Globus pallidus (tissue), 1 donor: ENCODE measurements around the gene GMEB2.
"Not testable (repeated sequence)": the region's sequence is repeated elsewhere in the genome, so short reads cannot be mapped to it uniquely, and the experiment has no call there.

ENCODE experiments used
- DNase-seq: peaks from one replicate; pipeline ENCODE4 v3.0.0-alpha.2; 2015; ENCODE audit warnings: low spot score

GMEB2 gene

DNA sequence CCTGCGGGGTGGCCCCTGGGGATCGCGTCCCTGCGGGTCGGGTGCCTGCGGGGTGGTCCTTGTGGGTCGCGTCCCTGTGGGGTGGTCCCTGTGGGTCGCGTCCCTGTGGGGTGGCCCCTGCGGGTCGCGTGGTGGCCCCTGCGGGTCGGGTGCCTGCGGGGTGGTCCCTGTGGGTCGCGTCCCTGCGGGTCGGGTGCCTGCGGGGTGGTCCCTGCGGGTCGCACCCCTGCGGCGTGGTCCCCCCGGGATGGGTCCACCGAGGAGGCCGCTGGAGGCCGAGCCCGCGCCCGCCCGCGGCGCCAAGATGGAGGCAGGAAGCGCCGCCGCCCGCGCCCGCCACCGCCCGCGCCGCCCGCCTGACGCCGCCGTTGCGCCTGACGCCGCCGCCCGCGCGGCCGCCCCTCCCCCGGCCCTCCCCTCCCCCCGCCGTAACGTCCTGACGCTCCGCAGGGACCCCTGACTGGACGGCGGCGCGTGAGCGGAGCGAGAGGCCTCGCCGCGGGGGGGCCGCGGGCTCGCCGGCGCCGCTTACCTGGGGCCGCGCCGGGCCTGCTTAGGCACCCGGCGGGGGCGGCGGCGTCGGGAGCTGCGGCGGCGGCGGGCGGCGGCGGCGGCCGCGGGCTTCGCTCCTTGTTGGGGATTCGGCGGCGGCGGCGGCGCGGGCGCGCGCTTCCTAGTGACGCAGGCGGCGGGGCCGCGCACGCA lies at the start of gene GMEB2:
Gene GMEB2, minus strand, starts transcription at position 678 of the 705 bp plus-strand sequence. CDS start 7,704 bp downstream, outside the sequence.
- peak; percentile 80 for DNase-seq

- DNase-seq = no peak
These were observed 48.9 kb upstream of the GMEB2 start for GRCh38 chr20:63675681-63676368.

GRCh38 chr20:63673951-63674350 lies 47.0 kb upstream of the GMEB2 start:
- no peak for DNase-seq

DNA sequence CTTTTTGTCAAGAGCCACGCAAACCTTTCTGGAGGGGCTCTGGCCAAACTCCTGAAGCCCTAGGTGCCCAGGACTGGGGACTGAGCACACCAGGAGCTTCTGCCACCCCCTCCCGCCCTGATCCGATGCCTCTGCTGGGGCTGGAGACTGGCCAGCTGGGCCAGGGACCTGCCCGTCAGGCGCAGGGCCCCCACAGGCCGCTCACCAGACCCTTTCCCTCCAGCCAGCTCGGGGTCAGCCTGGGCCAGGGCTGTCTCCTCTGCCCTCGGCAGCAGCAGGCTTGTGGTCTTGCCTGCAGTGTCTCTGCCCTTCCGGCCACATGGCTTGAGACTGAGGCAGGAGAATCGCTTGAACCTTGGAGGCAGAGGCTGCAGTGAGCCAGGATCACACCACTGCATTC lies 45.8 kb upstream of the GMEB2 start:
- no peak for DNase-seq

GRCh38 chr20:63671695-63672094 lies 44.8 kb upstream of the GMEB2 start:
- DNase-seq = not testable (repeated sequence)

DNA sequence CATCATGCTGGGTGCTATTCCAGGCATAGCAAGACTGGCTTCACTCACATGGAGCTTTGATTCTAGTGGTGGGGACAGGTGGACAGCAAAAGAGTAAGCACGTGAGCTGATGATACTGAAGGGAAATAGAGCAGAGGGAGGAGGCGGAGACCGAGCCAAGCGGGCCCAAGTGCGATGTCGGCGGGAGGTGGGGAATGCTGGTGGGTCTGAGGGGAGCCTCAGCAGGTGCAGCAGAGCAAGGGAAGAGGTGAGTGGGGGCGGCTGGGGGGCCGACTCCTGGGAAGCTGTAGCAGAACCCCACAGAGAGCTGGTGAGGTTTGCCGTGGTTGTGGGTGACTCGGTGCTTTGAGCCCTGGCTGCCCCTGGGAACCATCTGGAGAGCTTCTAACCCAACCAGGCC lies 41.5 kb upstream of the GMEB2 start:
- DNase-seq = no peak

DNA sequence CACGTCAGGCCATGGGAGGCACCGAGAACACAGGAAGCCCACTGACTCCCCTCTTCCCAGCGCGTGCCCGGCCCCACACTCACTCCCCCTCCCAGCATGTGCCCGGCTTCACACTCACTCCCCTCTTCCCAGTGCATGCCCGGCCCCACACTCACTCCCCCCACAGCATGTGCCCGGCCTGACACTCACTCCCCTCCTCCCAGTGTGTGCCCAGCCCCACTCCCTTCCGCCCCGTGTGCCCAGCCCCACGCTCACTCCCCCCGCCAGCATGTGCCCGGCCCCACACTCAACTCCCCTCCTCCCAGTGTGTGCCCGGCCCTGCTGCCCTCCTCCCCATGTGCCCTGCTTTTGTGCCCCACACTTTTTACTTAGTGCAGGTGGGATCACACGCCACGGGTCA lies 41.0 kb upstream of the GMEB2 start:
- DNase-seq = no peak

DNA sequence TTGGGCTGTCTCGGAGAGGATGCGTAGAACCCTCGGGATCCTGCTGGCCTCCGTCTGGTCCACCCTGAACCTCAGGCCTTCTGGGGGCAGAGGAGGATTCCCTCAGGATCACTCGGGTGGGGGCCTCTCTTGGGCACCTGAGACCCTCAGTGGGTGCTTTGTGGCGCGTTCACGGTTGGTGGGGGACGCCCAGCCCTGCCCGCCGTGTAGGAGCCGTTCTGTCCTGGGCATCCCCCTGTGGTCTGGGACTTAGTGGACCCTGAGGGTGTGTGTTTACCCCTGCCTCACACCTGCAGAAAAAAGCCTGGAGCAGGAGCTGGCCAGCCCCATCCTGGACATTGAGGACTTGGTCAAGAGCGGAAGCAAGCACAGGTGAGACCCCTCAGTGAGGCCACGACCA lies 38.8 kb upstream of the GMEB2 start:
- no peak for DNase-seq

DNA sequence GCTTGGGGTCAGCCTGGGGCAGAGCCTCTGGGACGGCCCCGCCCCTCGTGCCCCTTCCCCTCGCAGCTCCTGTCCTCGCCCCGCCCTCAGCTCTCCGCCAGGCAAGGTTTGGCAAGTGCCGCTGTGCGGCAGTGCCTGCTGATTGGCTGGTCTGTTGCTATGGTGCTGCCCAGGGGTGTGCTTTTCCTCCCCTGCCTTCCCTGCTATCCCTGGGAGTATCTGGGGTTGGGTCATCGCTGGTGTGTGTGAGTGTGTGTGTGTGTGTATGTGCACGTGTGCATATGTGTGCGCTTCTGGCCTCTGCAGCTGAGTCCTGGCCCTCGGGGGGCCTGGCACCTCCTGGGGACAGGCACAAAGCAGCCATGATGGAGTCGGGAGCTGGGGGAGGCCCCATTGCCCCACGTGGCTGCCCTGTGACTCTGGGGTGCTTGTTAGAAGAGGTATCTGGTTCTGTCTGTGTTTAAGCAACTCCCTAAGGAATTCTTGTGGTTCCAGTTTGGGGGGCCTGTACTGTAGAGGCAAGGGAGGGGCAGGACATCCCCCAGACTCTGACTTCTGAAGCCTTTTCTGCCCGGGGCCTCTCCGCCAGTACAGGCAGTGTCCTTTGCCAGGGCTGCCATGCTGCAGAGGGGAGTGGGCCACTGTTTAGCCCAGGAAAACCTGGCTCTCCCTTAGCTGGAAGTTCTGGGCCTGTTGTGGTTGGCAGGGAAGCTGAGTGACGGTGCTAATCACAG lies 38.1 kb upstream of the GMEB2 start:
- no peak for DNase-seq

DNA sequence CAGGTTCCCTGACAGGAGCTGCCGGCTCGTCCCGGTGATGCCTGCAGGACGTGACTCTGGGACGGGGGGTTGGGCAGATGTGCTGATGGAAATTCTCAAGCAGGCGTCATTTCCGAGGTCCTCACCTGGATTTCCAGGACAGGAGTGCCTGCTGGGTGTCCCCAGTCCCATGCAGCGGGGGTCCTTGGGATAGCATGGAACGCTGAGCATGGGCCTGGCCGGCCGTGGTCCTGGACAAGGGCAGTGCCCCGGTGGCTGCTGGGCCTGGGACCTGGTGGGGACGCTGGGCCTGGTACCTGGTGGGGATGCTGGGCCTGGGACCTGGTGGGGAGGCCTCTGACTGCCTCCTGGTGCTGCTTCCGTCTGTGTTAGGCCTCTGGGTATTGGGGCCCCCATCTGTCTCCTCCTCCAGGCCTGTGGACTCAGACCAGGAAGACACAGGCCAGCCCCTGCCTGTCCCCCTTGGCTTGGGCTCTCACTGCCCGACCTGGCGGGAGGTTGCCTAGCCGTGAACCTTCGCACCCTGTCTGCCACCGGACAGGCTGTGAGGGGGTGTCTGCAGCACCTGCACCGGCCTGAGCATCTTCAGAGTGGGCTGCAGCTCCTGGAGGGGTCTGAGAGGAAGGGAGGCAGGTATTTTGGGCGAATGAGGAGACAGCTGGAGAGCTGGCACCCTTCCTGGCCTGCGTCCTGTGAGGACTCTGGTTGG lies 37.4 kb upstream of the GMEB2 start:
- no peak for DNase-seq

DNA sequence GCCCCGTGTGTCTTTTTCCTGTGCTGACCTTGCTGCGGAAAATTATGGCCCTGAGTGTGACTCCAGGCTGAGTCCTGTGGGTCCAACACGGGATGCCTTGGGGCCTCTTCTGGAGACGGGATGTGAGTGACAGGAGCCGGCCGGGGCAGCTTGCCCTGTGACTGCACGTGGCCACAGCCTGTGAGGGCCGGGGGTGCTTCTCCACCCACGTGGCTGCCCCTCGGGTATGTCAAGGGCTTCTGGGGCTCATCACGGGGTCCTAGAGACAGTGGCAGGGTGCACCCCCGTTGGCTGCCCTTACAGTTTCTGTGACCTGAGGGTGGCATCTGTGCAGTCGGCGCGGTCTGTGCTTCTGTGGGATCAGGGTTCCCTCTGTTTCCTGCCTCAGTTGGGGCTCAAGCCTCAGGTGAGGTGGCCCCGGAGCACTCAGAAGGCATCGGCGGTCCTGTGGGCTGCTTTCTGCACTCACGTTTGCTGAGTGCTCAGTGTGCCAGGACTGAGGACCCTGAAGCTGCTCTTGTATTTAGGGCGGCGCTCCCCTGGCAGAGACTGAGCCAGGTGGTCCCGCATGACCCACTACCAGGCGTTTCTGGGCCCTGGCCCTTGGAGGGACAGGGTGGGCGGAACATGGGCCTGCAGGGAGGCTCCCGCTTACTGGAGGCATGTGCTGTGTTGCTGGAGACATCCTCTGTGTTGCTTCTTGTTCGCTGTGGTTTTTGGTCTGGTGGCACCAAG lies 36.6 kb upstream of the GMEB2 start:
- DNase-seq = no peak

- no peak for DNase-seq
These were observed 35.9 kb upstream of the GMEB2 start for GRCh38 chr20:63662813-63663189.

DNA sequence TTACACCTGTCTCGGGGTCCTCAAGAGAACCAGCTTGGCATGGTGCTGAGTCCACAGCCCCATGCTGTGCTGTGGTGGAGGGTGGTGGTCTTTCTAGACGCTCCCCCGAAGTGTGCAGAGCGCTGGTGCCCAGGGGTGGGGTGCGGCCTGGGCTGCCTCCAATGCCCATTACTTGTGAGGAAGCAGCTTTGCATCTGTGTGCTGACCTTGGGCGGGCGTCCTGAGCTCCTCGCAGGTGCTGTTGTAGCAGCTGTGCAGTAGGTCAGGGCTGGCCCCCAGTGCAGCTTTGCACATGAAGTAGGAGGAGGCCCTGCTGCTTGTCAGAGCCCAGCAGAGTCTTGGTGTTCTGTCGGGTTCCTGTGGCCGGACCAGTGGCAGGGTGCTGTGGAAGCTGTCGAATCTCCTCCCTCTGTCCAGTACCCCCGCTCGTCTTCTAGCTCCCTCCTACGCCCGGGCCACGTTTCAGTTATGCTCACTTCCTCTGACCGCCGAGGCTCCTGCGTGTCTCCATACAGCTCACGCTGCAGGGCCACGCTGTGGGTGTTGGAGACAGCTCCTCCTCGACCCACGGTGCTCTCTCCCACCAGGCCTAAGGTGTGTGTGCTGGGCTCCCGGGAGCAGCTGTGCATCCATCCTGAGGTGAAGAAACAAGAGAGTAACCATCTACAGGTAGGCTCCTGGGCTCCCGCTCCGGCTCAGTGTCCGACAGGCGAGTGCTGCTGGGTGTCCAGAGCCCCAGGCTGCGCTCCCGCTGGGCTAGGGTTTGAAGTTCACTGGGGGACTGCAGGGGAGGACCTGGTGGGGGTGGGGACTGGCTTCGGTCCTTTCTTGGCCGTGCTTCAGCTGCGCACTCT lies 35.3 kb upstream of the GMEB2 start:
- DNase-seq = no peak

DNA sequence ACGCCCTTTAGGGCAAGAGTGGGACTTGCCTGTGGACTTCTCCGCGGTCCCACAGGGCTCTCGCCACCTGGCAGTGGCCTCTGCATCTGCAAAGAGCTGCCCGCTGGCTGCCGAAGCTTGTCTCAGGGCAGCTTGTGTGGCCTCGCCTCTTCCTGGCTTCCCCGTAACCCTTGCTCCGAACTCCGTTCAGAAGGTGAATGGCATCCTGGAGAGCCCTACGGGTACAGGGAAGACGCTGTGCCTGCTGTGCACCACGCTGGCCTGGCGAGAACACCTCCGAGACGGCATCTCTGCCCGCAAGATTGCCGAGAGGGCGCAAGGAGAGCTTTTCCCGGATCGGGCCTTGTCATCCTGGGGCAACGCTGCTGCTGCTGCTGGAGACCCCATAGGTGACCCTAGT lies 34.2 kb upstream of the GMEB2 start:
- DNase-seq = no peak

GRCh38 chr20:63660622-63661021 lies 33.7 kb upstream of the GMEB2 start:
- no peak for DNase-seq

GRCh38 chr20:63660174-63660573 lies 33.3 kb upstream of the GMEB2 start:
- not testable (repeated sequence) for DNase-seq

GRCh38 chr20:63659370-63659769 lies 32.5 kb upstream of the GMEB2 start:
- DNase-seq = no peak

- no peak for DNase-seq
These were observed 31.9 kb upstream of the GMEB2 start for GRCh38 chr20:63658749-63659187.

- peak; percentile 90 for DNase-seq
These were observed 31.2 kb upstream of the GMEB2 start, which contains the start of gene RTEL1 for GRCh38 chr20:63657937-63658748. RTEL1 (plus strand) TSS chr20:63658312; CDS start chr20:63659403, 1,091 bp downstream.
